ENCODE data around the gene ART1. TPM values are rescaled to one million over a fixed set of nuclear protein-coding genes. Genes with fewer than 3 reads are reported as not detected.
"Not testable (repeated sequence)": the region's sequence is repeated elsewhere in the genome, so short reads cannot be mapped to it uniquely, and the experiment has no call there.

Gene ART1
- total RNA-seq, 4 donors from 2014 or later, result not detected

DNA sequence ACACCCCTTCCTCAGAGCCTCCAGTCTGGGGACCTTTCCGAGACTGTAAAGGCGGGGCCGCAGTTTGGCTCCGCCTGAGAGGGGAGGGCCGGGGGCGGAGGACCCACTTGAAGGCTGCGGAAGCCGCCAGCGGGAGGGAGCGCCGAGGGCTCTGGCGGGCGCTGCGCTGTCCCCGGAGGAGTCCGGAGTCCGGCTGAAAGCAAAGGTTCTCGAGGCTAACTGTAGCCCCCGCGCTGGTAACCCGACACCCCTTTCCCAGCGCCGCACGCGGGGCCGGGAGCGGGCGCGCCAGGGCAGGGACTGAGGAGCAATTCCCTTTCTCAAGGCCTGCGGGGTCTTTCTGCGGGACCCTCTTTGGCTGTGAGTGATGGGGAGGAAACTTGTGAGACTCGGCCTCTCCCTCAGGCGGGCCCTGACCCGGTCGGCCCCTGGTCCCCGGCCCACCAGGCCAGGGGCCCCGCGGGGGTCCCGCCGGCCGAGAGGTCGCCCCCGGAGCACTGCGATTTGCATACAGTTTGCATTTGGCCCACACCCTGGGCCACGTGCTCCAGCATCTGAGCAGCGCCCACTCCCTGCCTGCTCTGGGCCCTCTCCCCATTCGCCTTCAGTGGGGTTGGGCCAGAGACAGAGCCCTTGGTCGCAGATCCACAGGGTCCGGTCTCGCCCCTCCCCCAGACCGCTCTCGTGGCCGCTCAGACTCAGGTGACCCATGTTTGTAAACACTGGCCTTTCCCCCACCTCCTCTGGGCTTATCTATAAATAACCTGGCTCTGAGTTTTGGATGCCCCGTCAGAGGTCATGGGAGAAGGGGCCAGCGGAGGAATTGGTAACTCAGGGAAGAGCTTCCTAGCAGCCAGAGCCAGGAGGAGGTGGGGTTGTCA lies 2.6 kb upstream of the ART1 start:
- 0 to 3% methylated on average over 29 to 36 of the region's 55 CpGs for WGBS, 2 donors

GRCh38 chr11:3643102-3643546 lies 1.8 kb upstream of the ART1 start:
- 37% methylated on average over 11 of the region's 11 CpGs for WGBS, 2 donors
- intact Hi-C loops (cut with DNase I; ENCODE audit: low total_unique reads); H3K4me3 ChIP-seq (ENCODE audit: low read depth, poor library complexity, severe bottlenecking); DNase-seq (ENCODE audit: low spot score in 2 of 2): not testable (repeated sequence)

More for the DNA sequence above, 2.6 kb upstream of the ART1 start:
- intact Hi-C loops (cut with DNase I; ENCODE audit: low total_unique reads), result no loop called here
- TF ChIP-seq CTCF (IDR thresholded peaks at IDR 0.05) (no peak), POLR2A (IDR thresholded peaks at IDR 0.05) (no peak)
- peak overlapping the region; percentile 31 for H3K4me3 ChIP-seq (ENCODE audit: low read depth, poor library complexity, severe bottlenecking)
- peak; percentile 68 to 94 for DNase-seq (ENCODE audit: low spot score in 2 of 2)

- WGBS, 2 donors, result 79 to 86% methylated on average over 7 of the region's 7 CpGs
- no peak for TF ChIP-seq POLR2A (IDR thresholded peaks at IDR 0.05)
- TF ChIP-seq CTCF (IDR thresholded peaks at IDR 0.05), result no peak
- no peak overlapping the region for H3K4me3 ChIP-seq (ENCODE audit: low read depth, poor library complexity, severe bottlenecking)
- intact Hi-C loops (cut with DNase I; ENCODE audit: low total_unique reads), result no loop called here
- no peak for DNase-seq (ENCODE audit: low spot score in 2 of 2)
Observed at GRCh38 chr11:3645552-3645951, 624 bp downstream of the ART1 start.

- H3K4me3 ChIP-seq (ENCODE audit: low read depth, poor library complexity, severe bottlenecking); DNase-seq (ENCODE audit: low spot score in 2 of 2); intact Hi-C loops (cut with DNase I; ENCODE audit: low total_unique reads): not testable (repeated sequence)
- 86 to 89% methylated on average over 13 of the region's 13 CpGs for WGBS, 2 donors
Observed at GRCh38 chr11:3648843-3649242, 3.9 kb downstream of the ART1 start.

- WGBS, 2 donors, result 54 to 59% methylated on average over 9 of the region's 9 CpGs
- H3K4me3 ChIP-seq (ENCODE audit: low read depth, poor library complexity, severe bottlenecking); DNase-seq (ENCODE audit: low spot score in 2 of 2); intact Hi-C loops (cut with DNase I; ENCODE audit: low total_unique reads): not testable (repeated sequence)
Observed at GRCh38 chr11:3649374-3649773, 4.4 kb downstream of the ART1 start.

DNA sequence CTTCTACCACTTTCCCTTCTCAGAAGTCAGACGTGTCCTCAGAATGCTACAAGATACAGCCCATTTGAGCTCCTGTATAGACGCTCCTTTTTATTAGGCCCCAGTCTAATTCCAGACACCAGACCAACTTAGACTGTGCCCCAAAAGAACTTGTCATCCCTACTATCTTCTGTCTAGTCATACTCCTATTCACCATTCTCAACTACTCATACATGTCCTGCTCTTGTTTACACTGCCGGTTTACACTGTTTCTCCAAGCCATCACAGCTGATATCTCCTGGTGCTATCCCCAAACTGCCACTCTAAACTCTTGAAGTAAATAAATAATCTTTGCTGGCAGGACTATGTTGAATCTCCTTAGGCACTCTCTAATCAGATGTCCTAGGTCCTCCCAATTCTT lies 7.6 kb downstream of the ART1 start:
- DNase-seq (ENCODE audit: low spot score in 2 of 2); H3K4me3 ChIP-seq (ENCODE audit: low read depth, poor library complexity, severe bottlenecking); intact Hi-C loops (cut with DNase I; ENCODE audit: low total_unique reads): not testable (repeated sequence)
- WGBS, 2 donors, result 88 to 92% methylated on average over 3 of the region's 3 CpGs

DNA sequence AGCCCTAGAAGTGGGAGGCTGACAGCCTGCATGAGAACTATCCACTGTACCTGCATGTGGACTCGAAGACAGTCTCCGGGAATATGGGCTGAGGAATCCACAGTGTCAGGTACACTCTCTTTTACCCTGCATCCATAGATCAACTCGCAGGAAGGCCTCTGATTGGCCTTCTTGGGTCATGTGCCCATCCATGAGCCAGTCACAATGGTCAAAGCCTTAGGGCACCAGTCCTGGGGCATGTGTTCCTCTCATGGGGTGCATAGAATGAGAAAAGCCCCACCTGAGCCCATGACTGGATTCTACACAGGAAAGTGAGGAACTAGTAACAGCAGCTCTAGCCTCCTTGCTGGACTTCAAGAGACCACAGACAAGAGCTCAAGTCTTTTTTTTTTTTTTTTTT lies 10.6 kb downstream of the ART1 start:
- no peak overlapping the region for H3K4me3 ChIP-seq (ENCODE audit: low read depth, poor library complexity, severe bottlenecking)
- WGBS, 2 donors, result 90 to 91% methylated on average over 3 of the region's 3 CpGs
- intact Hi-C loops (cut with DNase I; ENCODE audit: low total_unique reads), result no loop called here
- TF ChIP-seq POLR2A (IDR thresholded peaks at IDR 0.05), result no peak
- TF ChIP-seq CTCF (IDR thresholded peaks at IDR 0.05), result no peak
- no peak for DNase-seq (ENCODE audit: low spot score in 2 of 2)

DNA sequence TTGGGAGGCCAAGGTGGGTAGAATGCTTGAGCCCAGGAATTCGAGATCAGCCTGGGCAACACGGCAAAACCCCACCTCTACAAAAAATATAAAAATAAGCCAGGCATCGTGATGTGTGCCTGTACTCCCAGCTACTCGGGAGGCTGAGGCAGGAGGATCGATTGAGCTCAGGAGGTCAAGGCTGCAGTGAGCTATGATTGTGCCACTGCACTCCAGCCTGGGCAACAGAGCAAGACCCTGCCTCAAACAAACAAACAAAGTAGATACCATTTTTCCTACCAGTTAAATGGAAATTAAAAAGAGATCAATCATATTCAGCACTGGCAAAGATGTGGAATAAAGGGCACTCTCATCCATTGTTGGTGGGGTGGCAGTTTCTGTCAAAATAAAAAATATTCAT lies 12.4 kb downstream of the ART1 start:
- intact Hi-C loops (cut with DNase I; ENCODE audit: low total_unique reads); DNase-seq (ENCODE audit: low spot score in 2 of 2); H3K4me3 ChIP-seq (ENCODE audit: low read depth, poor library complexity, severe bottlenecking): not testable (repeated sequence)
- WGBS, 2 donors, result 76 to 88% methylated on average over 5 of the region's 5 CpGs

All from lower leg skin (tissue), 4 donors.